GM21447 (cell line): ENCODE results near the gene LDLRAP1.
A peak's percentile ranks its signal among the peaks of the same experiment; 100 is the strongest.

Experiments used
- ATAC-seq: cut with Tn5 transposase; IDR thresholded peaks from one replicate; pipeline ENCODE4 v1.9.1; 2021; ENCODE audit not compliant: unreplicated experiment

LDLRAP1 gene

GRCh38 chr1:25562101-25562927 lies 18.9 kb downstream of the LDLRAP1 start:
- peak; percentile 79 for ATAC-seq

DNA sequence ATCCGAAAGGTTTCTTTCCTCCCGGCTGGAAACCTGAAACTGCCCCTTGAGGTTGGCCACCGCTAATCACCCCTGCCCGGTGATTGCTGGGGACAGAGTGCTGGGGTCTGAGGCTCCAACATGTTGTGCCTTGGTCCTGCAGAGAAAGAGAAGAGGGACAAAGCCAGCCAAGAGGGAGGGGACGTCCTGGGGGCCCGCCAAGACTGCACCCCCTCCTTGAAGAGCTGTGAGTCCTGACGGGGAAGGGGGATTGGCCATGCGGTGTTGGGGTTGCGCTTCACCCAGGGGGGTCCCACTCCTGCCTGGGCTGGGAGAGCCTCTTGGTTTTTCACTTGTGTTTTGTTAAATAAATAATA lies 19.5 kb downstream of the LDLRAP1 start:
- no peak for ATAC-seq

DNA sequence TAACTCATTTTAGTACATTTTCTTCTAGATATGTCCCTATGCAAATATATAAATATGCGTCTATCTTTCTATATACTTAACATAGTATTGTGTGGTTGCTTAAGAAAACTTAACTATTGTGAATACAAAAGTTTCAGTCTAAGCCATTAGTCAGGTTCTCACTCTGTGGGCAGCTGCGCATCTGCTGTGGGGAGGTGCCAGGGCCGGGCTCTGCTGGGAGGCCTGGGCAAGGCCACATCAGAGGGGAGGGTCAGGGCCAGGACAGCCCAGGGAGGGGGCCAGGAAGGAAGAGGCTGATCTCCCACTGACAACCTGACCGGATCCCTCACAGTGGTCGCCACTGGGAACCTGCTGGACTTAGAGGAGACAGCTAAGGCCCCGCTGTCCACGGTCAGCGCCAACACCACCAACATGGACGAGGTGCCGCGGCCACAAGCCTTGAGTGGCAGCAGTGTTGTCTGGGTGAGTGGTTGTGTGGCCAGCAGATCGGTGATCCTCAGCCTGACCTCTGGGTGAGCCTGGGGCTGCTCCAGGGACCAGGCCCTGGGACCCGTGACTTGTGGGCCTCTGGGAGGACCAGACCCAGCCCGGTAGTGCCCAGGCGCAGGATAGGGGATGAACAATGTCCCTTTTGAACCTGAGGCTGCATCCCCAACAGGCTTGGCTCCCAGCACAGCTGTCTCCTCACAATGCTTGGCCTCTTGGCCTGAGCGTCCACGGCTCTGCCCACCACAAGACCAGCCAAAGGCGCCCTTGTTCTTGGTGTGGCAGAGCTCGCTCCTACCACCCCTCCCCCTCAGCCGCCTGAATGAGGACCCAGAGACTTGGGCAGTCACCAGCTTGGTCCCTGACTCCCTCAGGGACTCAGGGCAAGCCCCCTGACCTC lies 20.2 kb downstream of the LDLRAP1 start:
- ATAC-seq = no peak

GRCh38 chr1:25564777-25565574 lies 21.6 kb downstream of the LDLRAP1 start:
- no peak for ATAC-seq

DNA sequence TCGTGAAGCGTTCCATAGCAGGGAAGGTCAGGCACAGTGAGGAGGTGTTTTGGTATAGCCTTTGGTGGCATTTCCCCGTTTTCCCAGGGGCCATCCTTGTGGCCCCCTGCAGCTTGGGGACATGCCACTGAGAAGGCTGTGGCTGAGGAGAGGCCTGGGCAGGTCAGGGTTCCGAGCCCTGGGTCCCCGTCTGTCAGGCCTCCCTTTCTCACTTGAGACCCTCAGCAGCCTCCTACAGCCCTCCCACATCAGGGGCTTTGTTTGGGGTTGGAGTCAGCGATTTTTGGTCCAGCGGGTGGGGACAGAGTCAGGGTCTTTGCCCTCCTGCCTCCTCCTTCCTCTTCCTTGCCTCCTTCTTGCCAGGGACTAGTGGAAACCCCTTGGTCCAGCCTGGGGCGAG lies 22.2 kb downstream of the LDLRAP1 start:
- no peak for ATAC-seq

DNA sequence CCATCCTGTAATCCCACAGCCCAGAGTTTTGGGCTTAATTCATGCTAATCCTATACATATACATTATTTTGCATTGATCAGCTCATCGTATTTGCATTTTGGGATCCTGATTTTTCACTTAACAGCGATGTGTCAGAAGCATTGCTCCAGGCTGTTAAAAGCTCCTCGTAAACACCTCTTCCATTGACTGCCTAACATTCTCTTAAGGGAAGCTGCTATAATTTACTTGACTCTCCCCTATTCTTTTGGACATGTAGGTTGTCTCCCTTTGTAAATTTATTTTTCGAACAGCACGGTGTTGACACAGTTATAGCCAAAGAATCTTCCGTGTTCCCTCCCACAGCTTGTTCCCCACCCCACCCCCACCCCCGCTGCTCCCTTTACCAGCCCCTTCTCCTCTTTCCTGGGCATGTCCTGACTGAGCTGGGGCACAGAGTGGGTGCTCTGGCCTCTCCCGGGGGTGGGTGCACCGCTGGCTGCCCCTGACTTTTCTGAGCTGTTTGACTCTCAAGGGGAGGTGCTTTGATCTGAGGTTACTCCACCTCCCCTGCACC lies 22.8 kb downstream of the LDLRAP1 start:
- no peak for ATAC-seq

DNA sequence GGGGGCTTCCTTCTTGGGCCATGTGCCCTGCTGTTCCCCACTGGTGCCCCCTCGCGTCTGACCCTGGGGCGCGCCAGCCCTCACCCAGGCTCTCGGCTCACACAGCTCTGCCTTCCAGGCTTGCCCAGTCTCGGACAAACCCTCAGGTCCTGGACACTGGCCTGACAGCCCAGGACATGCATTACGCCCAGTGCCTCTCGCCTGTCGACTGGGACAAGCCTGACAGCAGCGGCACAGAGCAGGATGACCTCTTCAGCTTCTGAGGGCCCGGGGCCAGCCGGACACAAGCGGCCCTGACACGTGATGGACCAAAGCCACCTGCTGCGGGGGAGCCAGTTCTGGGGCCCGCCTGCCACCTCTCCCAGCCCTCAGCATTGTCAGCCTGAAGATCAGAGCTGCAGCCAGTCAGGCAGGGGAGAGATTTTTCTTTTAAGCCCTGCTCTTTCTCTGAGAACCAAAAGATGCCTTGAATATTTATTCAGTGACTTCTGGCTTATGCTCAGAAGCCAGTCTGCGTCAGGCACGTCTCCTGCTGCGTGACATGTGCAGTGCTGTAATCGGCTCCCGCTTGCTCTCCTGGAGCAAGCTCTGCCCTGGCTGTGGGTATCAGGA lies 23.4 kb downstream of the LDLRAP1 start:
- ATAC-seq = no peak

DNA sequence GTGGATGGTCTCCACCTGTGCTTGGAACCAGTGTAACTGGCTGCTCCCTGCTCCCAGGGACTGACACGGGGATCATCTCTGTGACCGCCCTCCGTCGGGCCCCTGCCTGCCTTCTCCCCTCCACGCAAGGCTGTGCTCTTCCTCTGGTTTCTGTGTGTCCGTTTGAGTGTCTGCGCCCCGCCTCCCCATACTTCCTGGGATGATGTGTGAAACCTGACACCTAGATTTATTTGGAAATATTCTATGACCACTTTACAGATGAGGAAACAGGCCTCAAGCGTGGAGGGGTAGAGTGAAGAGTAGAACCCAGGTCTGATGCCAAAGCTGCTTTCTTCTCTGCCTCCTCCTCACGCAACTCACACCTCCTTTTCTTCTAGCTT lies 24.3 kb downstream of the LDLRAP1 start:
- no peak for ATAC-seq

DNA sequence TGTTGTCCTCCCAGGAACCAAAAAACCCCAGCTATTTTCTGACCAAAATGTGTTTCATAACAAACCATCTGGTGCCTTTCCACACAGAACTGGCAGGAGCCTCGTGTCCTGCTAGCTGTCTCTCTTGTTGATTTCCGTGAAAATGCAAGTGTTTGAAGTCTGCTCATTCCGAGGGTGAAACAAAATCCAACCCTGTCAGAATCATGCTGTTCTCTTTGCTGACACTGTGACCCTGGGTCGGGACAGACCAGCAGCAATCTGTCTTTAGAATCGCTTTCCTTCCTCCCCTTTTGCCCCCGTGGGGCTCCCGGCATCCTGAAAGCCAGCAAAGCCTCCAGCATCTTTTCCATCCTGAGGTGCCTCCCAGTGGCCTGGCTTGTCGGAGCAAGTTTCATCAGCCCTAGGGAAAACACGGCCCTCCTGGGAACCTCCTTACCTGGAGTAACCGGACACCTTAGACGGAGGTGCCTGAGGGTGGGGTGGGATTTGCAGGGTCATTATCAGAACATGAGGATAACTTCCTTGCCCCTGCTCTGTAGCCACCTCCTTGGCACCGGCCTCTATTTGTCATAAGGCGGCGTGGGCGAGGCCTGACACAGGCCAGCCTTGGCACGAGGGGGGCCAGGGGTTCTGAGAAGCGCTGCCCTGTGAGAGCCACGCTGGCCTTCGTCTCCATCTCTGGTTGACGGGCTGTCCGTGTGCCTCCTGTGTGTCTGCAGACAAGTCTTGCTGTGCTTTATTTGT lies 24.9 kb downstream of the LDLRAP1 start:
- ATAC-seq = no peak

DNA sequence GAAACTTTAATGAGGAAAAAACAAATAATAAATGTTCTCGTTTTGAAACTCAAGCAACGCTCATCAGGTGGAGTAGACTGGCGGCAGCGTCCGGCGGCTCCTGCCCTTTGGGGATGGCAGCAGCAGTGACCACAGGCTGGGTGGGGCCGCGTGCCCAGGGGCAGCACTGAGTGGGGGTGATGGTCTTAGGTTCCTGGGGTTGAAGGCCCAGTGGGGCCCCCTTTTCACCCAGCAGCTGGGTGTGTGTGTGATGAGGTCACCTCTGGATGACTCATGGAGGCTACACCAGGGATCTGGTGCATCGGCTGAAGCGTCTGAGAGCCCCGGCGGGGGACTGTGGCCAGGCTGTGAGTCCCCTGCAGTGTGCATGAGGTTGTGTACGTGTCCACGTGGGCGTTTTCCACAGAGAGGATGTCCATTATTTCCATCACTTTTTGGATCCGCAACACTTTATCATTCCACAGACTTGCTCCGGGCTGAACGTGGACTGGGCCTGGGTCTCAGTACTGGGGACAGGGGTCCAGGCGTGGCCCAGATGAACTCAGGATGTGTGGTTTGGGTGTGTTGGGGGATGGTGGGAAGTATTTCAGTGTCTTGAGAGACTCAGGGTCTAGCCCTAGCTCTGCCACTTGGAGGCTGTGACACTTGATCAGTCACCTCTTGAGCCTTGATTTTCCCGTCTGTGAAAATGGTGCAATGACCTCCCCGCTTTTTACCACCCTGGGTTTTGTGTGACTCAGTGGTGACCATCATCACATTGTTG lies 25.6 kb downstream of the LDLRAP1 start:
- ATAC-seq = no peak

DNA sequence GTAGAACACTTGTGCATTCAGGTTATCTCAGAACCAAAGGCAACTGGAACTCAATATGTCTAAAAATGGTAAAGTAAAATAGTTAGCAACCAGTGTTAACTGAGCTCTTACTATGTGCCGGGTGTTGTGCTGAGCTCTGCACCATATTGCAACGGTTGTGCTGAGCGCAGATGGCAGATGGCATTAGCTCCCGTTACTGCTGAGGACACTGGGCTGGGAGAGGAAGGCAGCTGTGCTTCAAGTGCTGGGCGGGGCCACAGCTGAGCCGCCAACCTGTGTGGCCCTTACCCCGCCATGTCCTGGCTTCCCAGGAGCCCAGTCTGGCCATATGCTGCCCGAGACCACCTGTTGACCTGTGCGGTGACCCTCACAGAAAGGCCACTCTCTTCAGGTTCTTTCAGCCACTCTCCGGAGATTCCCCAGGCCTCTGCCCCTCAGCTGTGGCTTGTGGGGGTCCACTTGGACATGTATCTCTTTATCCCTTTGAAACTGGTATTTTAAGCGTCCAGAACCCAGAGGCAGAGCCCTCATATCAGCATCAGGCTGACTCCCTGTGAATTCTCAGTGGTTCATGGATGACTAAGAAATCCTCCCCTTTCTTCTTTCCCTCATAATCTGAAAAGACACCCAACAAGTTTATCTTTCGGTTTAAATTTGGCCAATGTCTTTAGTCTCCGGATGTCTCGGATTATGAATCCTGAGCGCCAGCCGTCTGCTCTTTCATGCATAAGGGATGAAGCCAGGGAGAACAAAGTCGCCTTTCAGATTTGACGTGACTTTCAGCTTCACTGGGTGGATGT lies 26.4 kb downstream of the LDLRAP1 start:
- no peak for ATAC-seq

- ATAC-seq = no peak
Measured at GRCh38 chr1:25570798-25571521, 27.6 kb downstream of the LDLRAP1 start.

GRCh38 chr1:25571522-25571970 lies 28.1 kb downstream of the LDLRAP1 start:
- no peak for ATAC-seq

- no peak for ATAC-seq
Measured at GRCh38 chr1:25572107-25572506, 28.7 kb downstream of the LDLRAP1 start.

DNA sequence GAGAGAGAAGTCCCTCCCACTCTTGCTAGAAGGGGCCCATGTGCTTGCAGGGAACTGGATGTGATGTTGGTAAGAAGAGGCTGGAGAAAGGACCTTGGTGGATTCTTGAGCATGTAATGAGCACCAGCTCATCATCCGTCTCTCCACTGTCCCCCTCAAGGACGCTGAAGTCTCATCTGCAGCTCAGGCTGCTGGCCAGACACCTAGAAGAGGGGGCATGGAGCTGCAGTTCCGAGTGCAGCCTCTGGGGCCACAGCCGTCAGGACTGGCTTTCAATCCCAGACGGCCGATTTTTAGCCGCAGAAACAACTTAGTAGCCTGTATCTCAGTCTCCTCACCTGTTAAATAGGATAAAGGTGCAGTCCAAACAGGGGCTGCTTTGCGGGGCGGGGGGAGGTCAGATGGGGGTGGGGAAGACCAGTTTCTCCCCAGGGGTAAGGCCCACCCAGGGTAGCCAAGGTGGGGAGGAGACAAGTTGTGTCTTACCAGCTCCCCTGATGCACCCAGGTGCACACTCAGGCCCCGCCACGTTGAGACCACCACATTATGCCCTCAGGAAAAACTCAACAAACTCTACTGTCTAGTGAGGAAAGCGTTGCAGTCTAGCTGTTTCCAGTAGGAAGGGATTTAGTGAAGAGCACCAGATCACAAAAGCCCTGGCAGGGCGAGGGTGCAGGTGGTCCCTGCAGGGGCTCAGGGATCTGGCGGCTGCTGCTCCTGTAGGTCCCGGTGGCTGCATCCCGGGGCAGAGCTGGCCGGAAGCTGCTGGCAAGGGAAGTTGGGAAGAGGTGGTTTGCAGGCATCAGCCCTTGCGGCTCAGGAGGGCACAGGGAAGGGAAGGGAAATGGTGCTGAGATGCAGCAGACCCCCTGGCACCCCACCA lies 29.5 kb downstream of the LDLRAP1 start:
- no peak for ATAC-seq

DNA sequence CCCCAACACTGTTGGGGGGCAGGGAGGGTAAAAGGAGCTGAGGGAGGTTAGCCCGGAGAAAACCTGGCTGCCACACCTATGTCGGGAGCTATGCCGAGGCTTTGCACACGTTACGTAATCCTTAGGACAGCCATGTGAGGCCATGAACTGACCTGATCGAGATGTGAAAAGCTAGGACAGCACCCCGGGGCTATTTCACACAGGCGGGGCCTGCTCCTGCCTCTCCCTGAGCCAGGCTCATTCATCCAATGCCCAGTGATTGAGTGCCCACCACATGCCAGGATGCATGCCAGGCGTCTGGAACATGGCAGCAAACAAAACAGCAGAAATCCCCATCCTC lies 30.2 kb downstream of the LDLRAP1 start:
- no peak for ATAC-seq

DNA sequence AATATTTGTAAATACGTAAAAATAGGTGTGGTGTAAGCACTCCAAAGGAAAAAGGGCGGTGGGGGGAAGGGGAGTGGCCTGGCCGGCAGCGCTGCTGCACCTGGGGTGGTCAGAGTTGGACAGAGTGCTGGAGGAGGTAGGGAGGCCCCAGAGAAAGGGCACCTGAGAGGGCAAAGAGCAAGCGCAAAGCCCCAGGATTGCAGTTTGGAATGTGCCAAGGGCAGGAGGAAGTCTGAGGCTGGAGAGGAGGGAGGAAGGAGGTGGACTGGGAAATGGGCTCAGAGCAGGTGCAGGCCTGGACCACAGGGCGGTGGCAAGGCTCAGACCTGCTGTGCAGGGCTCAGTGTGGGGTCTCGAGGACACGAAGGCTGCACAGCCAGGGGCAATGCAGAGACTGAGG lies 30.6 kb downstream of the LDLRAP1 start:
- no peak for ATAC-seq
